Measurements from ENCODE around the gene SUSD6. TPM values are rescaled to one million over a fixed set of nuclear protein-coding genes. Genes with fewer than 3 reads are reported as not detected.

Gene SUSD6
- total RNA-seq, 1 experiment from 2014 or later: 21.5 TPM

GRCh38 chr14:69685716-69686115, 74.3 kb downstream of the SUSD6 start:
- intact Hi-C loops (cut with micrococcal nuclease; ENCODE audit: unreplicated experiment): no loop called here
- Histone ChIP-seq H3K4me3 (ENCODE audit: low read depth, low read length) (no peak overlapping the region), H3K4me1 (peaks cover 7% of the 10 kb centered on the region), H3K9me3 (no peaks in the 10 kb centered on the region), H3K27me3 (replicated peaks; ENCODE audit: control insufficient read depth, insufficient read depth, low read length) (no peaks in the 10 kb centered on the region), H3K36me3 (ENCODE audit: control insufficient read depth, insufficient read depth, low read length) (no peaks in the 10 kb centered on the region)
- Mint-ChIP-seq H3K4me1 (ENCODE audit: low read depth, unreplicated experiment) (peaks cover 8% of the 10 kb centered on the region), H3K27ac (ENCODE audit: unreplicated experiment) (no peak overlapping the region), H3K4me3 (ENCODE audit: unreplicated experiment) (no peak overlapping the region), H3K27me3 (ENCODE audit: insufficient read depth, unreplicated experiment) (no peaks in the 10 kb centered on the region), H3K36me3 (ENCODE audit: insufficient read depth, unreplicated experiment) (no peaks in the 10 kb centered on the region), H3K9me3 (ENCODE audit: unreplicated experiment) (no peaks in the 10 kb centered on the region)
- ChIA-PET POLR2A (no interaction called here), CTCF (no interaction called here)
- BruUV-seq (replicated peaks): no TSS peak
- DNase-seq: no peak
- no peak for TF ChIP-seq CTCF (IDR thresholded peaks at IDR 0.05; ENCODE audit: insufficient read depth in 1 of 2, low read depth in 1 of 2, low read length in 1 of 2, severe bottlenecking in 1 of 2, unreplicated experiment in 1 of 2)

GRCh38 chr14:69687606-69688298, 76.4 kb downstream of the SUSD6 start:
- no peaks in the 10 kb centered on the region for H3K36me3 Mint-ChIP-seq (ENCODE audit: insufficient read depth, unreplicated experiment)
- ChIA-PET POLR2A (no interaction called here), CTCF (no interaction called here)
- no peak overlapping the region for H3K4me3 Mint-ChIP-seq (ENCODE audit: unreplicated experiment)
- no peak overlapping the region for H3K27ac Mint-ChIP-seq (ENCODE audit: unreplicated experiment)
- DNase-seq: no peak
- peaks cover 14% of the 10 kb centered on the region for H3K4me1 Mint-ChIP-seq (ENCODE audit: low read depth, unreplicated experiment)
- no TSS peak for BruUV-seq (replicated peaks)
- H3K27me3 Mint-ChIP-seq (ENCODE audit: insufficient read depth, unreplicated experiment): no peaks in the 10 kb centered on the region
- H3K9me3 Mint-ChIP-seq (ENCODE audit: unreplicated experiment): no peaks in the 10 kb centered on the region
- Histone ChIP-seq H3K36me3 (ENCODE audit: control insufficient read depth, insufficient read depth, low read length) (no peaks in the 10 kb centered on the region), H3K4me3 (ENCODE audit: low read depth, low read length) (no peak overlapping the region), H3K27me3 (replicated peaks; ENCODE audit: control insufficient read depth, insufficient read depth, low read length) (no peaks in the 10 kb centered on the region), H3K9me3 (no peaks in the 10 kb centered on the region), H3K4me1 (peaks cover 14% of the 10 kb centered on the region)
- TF ChIP-seq CTCF (IDR thresholded peaks at IDR 0.05; ENCODE audit: insufficient read depth in 1 of 2, low read depth in 1 of 2, low read length in 1 of 2, severe bottlenecking in 1 of 2, unreplicated experiment in 1 of 2): no peak
- intact Hi-C loops (cut with micrococcal nuclease; ENCODE audit: unreplicated experiment): no loop called here

- H3K27ac Mint-ChIP-seq (ENCODE audit: unreplicated experiment): no peak overlapping the region
- intact Hi-C loops (cut with micrococcal nuclease; ENCODE audit: unreplicated experiment): no loop called here
- H3K4me3 Mint-ChIP-seq (ENCODE audit: unreplicated experiment): no peak overlapping the region
- TF ChIP-seq CTCF (IDR thresholded peaks at IDR 0.05; ENCODE audit: insufficient read depth in 1 of 2, low read depth in 1 of 2, low read length in 1 of 2, severe bottlenecking in 1 of 2, unreplicated experiment in 1 of 2): no peak
- H3K27me3 Mint-ChIP-seq (ENCODE audit: insufficient read depth, unreplicated experiment): no peaks in the 10 kb centered on the region
- no peak for DNase-seq
- Histone ChIP-seq H3K4me1 (peaks cover 18% of the 10 kb centered on the region), H3K4me3 (ENCODE audit: low read depth, low read length) (no peak overlapping the region), H3K36me3 (ENCODE audit: control insufficient read depth, insufficient read depth, low read length) (no peaks in the 10 kb centered on the region), H3K27me3 (replicated peaks; ENCODE audit: control insufficient read depth, insufficient read depth, low read length) (no peaks in the 10 kb centered on the region), H3K9me3 (no peaks in the 10 kb centered on the region)
- H3K36me3 Mint-ChIP-seq (ENCODE audit: insufficient read depth, unreplicated experiment): no peaks in the 10 kb centered on the region
- H3K9me3 Mint-ChIP-seq (ENCODE audit: unreplicated experiment): no peaks in the 10 kb centered on the region
- BruUV-seq (replicated peaks): no TSS peak
- ChIA-PET POLR2A (no interaction called here), CTCF (no interaction called here)
- peaks cover 19% of the 10 kb centered on the region for H3K4me1 Mint-ChIP-seq (ENCODE audit: low read depth, unreplicated experiment)
These were observed 76.9 kb downstream of the SUSD6 start for GRCh38 chr14:69688299-69688649.

All from Caco-2 (cell line).